HG03095 (cell line): ENCODE data around the gene LURAP1L.
"Not testable (repeated sequence)": the region's sequence is repeated elsewhere in the genome, so short reads cannot be mapped to it uniquely, and the experiment has no call there.

Experiments
- ATAC-seq: cut with Tn5 transposase; IDR thresholded peaks from one replicate; pipeline ENCODE4 v1.9.1; 2021; ENCODE audit warnings: moderate library complexity; ENCODE audit not compliant: unreplicated experiment

Gene LURAP1L

DNA sequence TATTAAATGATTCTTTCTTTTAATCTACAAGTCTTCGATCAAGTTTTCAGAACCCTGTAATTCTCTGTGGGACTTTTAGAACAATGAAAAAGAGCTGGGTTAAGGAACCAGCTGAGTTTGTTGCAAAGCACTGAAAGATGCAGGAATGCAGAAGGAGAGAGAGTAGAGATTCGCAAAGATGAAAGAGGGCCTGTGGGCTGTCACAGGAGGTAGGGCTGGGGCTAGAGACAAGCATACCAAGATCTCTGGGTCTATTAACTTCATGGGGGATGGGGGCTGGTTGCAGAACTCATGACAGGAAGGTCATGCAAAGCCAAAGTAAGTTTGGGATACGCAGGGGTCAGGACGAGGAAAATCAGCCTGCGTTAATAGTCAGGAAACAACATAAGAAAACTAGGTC lies 81.8 kb downstream of the LURAP1L start:
- ATAC-seq = no peak

DNA sequence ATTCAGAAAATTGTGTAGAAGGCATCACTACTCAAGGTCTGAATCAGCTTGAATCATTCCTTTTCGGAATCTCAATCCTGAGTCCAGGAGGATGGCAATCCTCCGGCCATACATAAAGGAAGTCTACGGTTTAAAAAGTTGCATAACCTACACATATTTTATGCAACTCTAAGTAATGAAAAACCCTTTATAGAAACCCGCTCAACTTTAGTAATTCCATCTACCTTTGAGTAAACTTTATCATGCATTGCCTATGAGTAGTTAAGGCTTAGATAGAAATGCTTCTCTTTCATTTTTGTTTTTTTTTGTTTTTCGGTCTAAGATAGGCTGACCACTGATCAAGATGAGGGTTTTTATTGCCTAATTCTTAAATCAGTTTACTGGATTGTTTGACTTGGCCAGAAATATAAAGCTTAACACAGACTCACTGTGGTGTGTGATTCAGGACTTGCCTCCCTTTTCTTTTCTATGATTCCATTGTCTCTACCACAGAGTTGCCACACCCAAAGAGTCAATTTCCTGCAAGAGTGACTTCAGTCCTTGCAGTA lies 85.0 kb downstream of the LURAP1L start:
- ATAC-seq = no peak

DNA sequence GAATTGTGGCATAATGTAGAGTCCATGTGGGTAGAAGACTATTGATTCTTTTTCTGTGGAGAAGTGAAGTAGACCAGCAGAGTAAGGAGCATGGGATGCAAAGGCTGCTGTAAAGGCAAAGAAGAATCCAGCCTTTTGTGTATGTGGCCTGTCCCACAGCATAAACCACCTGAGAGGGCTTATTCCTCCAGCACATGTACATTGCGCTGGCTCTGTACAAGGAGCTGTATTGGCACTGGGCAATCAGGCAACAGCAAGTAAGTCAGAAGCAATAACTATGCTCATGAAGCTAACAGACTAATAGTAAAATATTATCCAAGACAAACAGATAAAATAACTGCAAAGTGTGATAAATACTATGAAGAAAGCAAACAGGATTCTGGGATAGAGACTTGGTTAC lies 86.2 kb downstream of the LURAP1L start:
- no peak for ATAC-seq

GRCh38 chr9:12862611-12863410 lies 88.0 kb downstream of the LURAP1L start:
- ATAC-seq = no peak

- no peak for ATAC-seq
Measured at GRCh38 chr9:12863618-12864017, 88.8 kb downstream of the LURAP1L start.

DNA sequence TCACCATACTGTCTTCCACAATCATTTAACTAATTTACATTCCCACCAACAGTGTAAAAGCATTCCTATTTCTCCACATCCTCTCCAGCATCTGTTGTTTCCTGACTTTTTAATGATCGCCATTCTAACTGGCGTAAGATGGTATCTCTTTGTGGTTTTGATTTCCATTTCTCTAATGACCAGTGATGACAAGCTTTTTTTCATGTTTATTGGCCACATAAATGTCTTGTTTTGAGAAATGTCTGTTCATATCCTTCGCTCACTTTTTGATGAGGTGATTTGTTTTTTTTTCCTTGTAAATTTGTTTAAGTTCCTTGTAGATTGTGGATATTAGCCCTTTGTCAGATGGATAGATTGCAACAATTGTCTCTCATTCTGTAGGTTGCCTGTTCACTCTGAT lies 90.6 kb downstream of the LURAP1L start:
- ATAC-seq = not testable (repeated sequence)
